Esophagus (tissue), 2 donors: ENCODE results near the gene DENND6B. TPM values are rescaled to one million over a fixed set of nuclear protein-coding genes. Genes with fewer than 3 reads are reported as not detected.

Experiments used
- H3K27ac ChIP-seq, 2 donors: one replicate each; pipeline ENCODE4 v1.5.1; 2013; ENCODE audit warnings: low read depth in 2 of 2, mild to moderate bottlenecking in 2 of 2, inconsistent platforms in 1 of 2, low read length in 1 of 2, moderate library complexity in 1 of 2
- H3K27me3 ChIP-seq, 2 donors: one replicate each; pipeline ENCODE4 v1.6.1; 2013; ENCODE audit warnings: low read length in 2 of 2, control low read depth in 1 of 2, mild to moderate bottlenecking in 1 of 2; ENCODE audit not compliant: insufficient read depth in 2 of 2, control insufficient read depth in 1 of 2
- H3K36me3 ChIP-seq, 2 donors: one replicate each; pipeline ENCODE4 v1.6.1; 2013; ENCODE audit warnings: low read length in 1 of 2; ENCODE audit not compliant: control insufficient read depth in 2 of 2, insufficient read depth in 2 of 2
- H3K4me1 ChIP-seq, 2 donors: one replicate each; pipeline ENCODE4 v1.6.1; 2013; ENCODE audit warnings: low read length in 1 of 2; ENCODE audit not compliant: control insufficient read depth in 2 of 2, insufficient read depth in 2 of 2
- H3K4me3 ChIP-seq, 2 donors: one replicate each; pipeline ENCODE4 v1.5.1; 2013; ENCODE audit warnings: low read length in 2 of 2, mild to moderate bottlenecking in 2 of 2, low read depth in 1 of 2, moderate library complexity in 1 of 2
- H3K9me3 ChIP-seq, 2 donors: one replicate each; pipeline ENCODE4 v1.6.1; 2013; ENCODE audit warnings: mild to moderate bottlenecking in 2 of 2, low read depth in 1 of 2, low read length in 1 of 2, moderate library complexity in 1 of 2; ENCODE audit not compliant: control insufficient read depth in 2 of 2, insufficient read depth in 1 of 2
- WGBS, 2 donors: extraction: QIAGEN DNeasy Blood & Tissue Kit; methylation state at CpG; one replicate each; pipeline ENCODE4 v1.1.7; 2013; 5-methylcytosine and 5-hydroxymethylcytosine counted together
- polyA plus RNA-seq, 2 donors: library from polyadenylated mRNA; stranded (reverse); fragments of 200-250 nt; gene quantifications; one replicate each; pipeline ENCODE4 v1.2.3, GENCODE V29; 2013
- donor health status: healthy with polysubstance abuse.
- donor health status: Bipolar disorder and iron deficiency.

Gene DENND6B
- polyA plus RNA-seq, 2 donors, result 2.4 to 6.8 TPM

GRCh38 chr22:50360578-50360977, 33.8 kb upstream of the DENND6B start:
- no peaks in the 10 kb centered on the region for H3K9me3 ChIP-seq
- H3K27ac ChIP-seq, result no peak overlapping the region
- H3K4me3 ChIP-seq, result no peak overlapping the region
- WGBS, 2 donors, result 67 to 71% methylated on average over 2 of the region's 2 CpGs
- no peaks in the 10 kb centered on the region for H3K27me3 ChIP-seq
- H3K4me1 ChIP-seq, result peaks cover 0 to 6% of the 10 kb centered on the region in 2 donors
- peaks cover 0 to 16% of the 10 kb centered on the region in 2 donors for H3K36me3 ChIP-seq

DNA sequence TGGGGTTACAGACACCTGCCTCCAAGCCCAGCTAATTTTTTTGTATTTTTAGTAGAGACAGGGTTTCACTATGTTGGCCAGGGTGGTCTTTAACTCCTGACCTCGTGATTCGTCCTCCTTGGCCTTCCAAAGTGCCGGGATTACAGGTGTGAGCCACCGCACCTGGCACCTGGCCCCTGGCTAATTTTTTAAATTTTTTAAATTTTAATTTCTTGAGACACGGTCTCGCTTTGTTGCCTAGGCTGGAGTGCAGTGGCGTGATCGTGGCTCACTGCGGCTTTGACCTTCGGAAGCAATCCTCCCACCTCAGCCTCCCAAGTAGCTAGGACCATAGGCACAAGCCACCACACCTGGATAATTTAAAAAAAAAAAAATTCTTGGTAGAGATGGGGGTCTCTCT, 30.9 kb upstream of the DENND6B start:
- Histone ChIP-seq H3K36me3 (peaks cover 0 to 14% of the 10 kb centered on the region in 2 donors), H3K27ac (no peak overlapping the region), H3K4me3 (no peak overlapping the region), H3K27me3 (no peaks in the 10 kb centered on the region), H3K4me1 (peaks cover 0 to 6% of the 10 kb centered on the region in 2 donors), H3K9me3 (no peaks in the 10 kb centered on the region)
- WGBS, 2 donors, result 87 to 90% methylated on average over 10 of the region's 10 CpGs

DNA sequence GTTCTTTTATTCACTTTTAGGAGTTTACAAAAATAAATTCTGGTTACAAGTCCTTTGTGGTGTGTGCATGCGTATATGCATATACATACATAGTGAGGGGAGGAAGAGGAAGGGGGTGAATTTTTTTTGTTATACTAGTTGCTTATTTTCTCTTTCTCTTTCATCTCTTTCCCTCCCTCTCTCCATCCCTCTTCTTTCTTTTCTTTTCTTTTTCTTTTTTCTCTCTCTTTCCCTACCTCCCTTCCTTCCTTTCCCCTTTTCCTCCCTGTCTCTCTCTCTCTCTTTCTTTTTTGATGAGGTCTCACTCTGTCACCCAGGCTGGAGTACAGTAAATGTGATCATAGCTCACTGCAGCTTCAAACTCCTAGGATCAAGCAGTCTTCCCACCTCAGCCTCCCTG, 30.4 kb upstream of the DENND6B start:
- WGBS, 2 donors, result 88 to 93% methylated on average over 1 of the region's 1 CpG
- no peaks in the 10 kb centered on the region for H3K9me3 ChIP-seq
- H3K4me1 ChIP-seq, result peaks cover 0 to 6% of the 10 kb centered on the region in 2 donors
- H3K27ac ChIP-seq, result no peak overlapping the region
- peaks cover 0 to 12% of the 10 kb centered on the region in 2 donors for H3K36me3 ChIP-seq
- no peaks in the 10 kb centered on the region for H3K27me3 ChIP-seq
- H3K4me3 ChIP-seq, result no peak overlapping the region

DNA sequence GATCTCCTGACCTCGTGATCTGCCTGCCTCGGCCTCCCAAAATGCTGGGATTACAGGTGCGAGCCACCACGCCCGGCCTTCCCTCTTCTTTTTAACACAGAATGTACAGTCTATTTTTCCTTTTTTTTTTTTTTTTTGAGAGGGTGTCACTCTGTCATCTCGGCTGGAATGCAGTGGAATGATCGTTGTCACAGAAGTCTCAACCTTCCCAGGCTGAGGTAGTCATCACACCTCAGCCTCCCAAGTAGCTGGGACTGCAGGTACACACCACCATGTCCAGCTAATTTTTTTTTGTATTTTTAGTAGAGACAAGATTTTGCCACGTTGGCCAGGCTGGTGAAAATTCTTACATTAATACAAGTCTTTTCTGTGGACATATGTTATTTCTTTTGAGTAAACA, 29.4 kb upstream of the DENND6B start:
- Histone ChIP-seq H3K4me3 (no peak overlapping the region), H3K27ac (no peak overlapping the region), H3K9me3 (no peaks in the 10 kb centered on the region), H3K4me1 (peaks cover 0 to under 1% of the 10 kb centered on the region in 2 donors), H3K27me3 (no peaks in the 10 kb centered on the region), H3K36me3 (peaks cover 0 to 6% of the 10 kb centered on the region in 2 donors)
- WGBS, 2 donors, result 94% methylated on average over 8 of the region's 8 CpGs

DNA sequence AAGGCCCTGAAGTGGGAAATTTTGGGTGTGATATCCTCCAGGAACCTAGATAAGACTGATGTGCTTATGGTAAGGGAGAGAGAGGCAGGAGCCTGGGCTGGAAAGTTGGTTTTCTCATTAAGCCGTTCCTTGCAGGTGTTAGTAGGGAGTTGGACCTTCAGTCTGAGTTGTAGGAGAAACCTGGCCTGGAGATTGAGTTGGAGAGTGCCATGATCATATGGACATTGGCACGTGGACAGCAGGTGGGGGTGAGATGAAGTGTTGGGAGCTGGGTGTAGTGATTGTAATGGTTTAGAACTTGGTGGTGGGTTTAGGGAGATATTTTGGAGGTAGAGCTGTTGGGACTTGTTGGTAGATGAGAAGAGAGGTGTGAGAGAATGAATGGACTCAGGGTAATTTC, 21.2 kb upstream of the DENND6B start:
- H3K27ac ChIP-seq, result no peak overlapping the region
- peaks cover 2 to 3% of the 10 kb centered on the region in 2 donors for H3K36me3 ChIP-seq
- H3K4me1 ChIP-seq, result peaks cover 2 to 8% of the 10 kb centered on the region in 2 donors
- H3K4me3 ChIP-seq, result no peak overlapping the region
- 55 to 57% methylated on average over 2 of the region's 2 CpGs for WGBS, 2 donors
- H3K9me3 ChIP-seq, result no peaks in the 10 kb centered on the region
- no peaks in the 10 kb centered on the region for H3K27me3 ChIP-seq

DNA sequence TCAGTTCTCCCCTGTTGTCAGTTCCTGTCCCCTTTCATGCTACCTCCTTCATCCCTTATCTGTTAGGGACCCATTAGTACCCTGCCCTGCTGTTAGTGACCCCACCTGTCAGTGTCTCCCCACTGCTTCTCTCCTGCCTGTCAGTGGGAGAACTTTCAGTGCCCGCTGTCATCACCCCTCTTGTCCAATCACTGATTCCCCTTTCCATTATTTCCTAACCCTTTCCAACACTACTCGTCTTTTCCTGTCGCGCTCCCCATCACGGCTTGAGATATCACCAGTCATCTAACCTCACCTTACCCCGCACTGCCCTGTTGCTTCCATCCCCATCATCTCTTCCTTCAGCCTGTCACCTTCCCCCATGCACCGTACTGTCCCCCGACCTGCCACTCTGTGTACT, 20.3 kb upstream of the DENND6B start:
- Histone ChIP-seq H3K4me1 (peaks cover 2 to 8% of the 10 kb centered on the region in 2 donors), H3K27me3 (no peaks in the 10 kb centered on the region), H3K9me3 (no peaks in the 10 kb centered on the region), H3K27ac (peak overlapping the region in 1 of 2 donors; percentile 40), H3K36me3 (peaks cover 2 to 3% of the 10 kb centered on the region in 2 donors), H3K4me3 (no peak overlapping the region)
- WGBS, 2 donors, result 83 to 84% methylated on average over 8 of the region's 8 CpGs

GRCh38 chr22:50346470-50346869, 19.7 kb upstream of the DENND6B start:
- Histone ChIP-seq H3K4me3 (no peak overlapping the region), H3K36me3 (peaks cover 2 to 3% of the 10 kb centered on the region in 2 donors), H3K9me3 (no peaks in the 10 kb centered on the region), H3K4me1 (peaks cover 2 to 10% of the 10 kb centered on the region in 2 donors), H3K27me3 (no peaks in the 10 kb centered on the region), H3K27ac (peak overlapping the region in 1 of 2 donors; percentile 22)
- 69 to 75% methylated on average over 8 of the region's 8 CpGs for WGBS, 2 donors

- WGBS, 2 donors, result 0% methylated on average over 4 to 9 of the region's 9 CpGs
- H3K9me3 ChIP-seq, result peaks cover 0 to 4% of the 10 kb centered on the region in 2 donors
- H3K27ac ChIP-seq, result peak overlapping the region; percentile 78 to 80
- peak overlapping the region; percentile 91 to 95 for H3K4me3 ChIP-seq
- H3K27me3 ChIP-seq, result no peaks in the 10 kb centered on the region
- peaks cover 2 to 14% of the 10 kb centered on the region in 2 donors for H3K4me1 ChIP-seq
- H3K36me3 ChIP-seq, result peaks cover 2 to 3% of the 10 kb centered on the region in 2 donors
These were observed 16.7 kb upstream of the DENND6B start for GRCh38 chr22:50343541-50343935.

DNA sequence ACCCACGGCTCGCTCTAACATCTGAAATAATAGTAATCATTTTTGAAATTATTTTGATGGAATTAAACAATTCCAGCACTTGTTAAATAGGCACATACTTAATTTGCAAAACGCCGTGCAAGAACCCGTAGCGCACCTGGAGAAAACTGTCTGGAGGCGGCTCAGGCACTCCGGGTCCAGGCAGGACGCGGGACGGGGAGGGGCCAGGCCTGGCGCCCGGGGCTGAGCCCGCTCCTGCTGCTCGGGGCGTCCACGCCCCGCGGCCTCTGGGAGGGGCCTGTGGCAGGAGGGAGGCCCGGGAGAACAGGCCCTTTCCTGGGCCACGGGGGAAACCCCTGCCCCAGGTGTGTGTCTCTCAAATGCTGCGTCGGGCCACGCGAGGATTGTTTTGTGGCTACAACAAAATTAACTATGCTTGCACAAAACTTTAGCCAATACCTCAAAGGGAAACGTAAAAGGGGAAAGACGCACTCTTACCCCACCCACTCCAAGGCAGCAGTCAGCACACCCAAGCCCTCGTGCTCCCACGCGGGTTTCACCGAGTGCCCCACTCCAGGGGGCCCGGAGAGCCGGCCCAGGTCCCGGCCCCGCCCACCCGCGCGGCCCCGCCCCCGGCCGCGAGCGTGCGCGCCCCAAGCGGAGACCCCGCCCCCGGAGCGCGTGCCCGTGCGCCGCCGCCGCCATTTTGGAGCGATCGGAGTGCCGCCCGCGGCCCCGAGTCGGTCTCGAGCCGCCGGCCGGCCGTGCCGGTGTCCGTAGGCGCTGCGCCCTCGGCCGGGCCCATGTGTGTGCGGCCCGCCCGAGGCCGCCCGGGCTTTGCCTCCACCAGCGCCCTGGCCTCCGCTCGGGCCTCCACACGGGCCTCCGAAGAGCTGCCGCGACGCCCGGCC, 16.1 kb upstream of the DENND6B start, which contains the start of gene PPP6R2:
TSS of gene PPP6R2 (plus strand) at position 677 of the 890 bp plus-strand sequence. CDS start 50,582 bp downstream, outside the sequence.
- H3K27ac ChIP-seq, result peak within 1 kb of the TSS; percentile 80 to 82

More for the DNA sequence above, 16.1 kb upstream of the DENND6B start, which contains the start of gene PPP6R2:
- H3K9me3 ChIP-seq, result peaks cover 0 to 4% of the 10 kb centered on the region in 2 donors
- peaks cover 2 to 15% of the 10 kb centered on the region in 2 donors for H3K4me1 ChIP-seq
- peak within 1 kb of the TSS; percentile 91 to 95 for H3K4me3 ChIP-seq
- H3K27me3 ChIP-seq, result no peaks in the 10 kb centered on the region
- WGBS, 2 donors, result 1% methylated on average over 45 to 87 of the region's 87 CpGs
- peaks cover 2 to 3% of the 10 kb centered on the region in 2 donors for H3K36me3 ChIP-seq
